H1 (cell line): ENCODE measurements around the gene HDHD3. TPM values are rescaled to one million over a fixed set of nuclear protein-coding genes. Genes with fewer than 3 reads are reported as not detected.

ENCODE experiments used
- KDM5A ChIP-seq: fragments of 200-600 bp; IDR thresholded peaks from 2 replicates; pipeline ENCODE4 v1.7.1; 2012; ENCODE audit warnings: mild to moderate bottlenecking, low read length, inconsistent platforms, mixed read lengths
- NANOG ChIP-seq: IDR thresholded peaks from 2 replicates; pipeline ENCODE4 v1.6.1; 2011; ENCODE audit warnings: low read length, low read depth, mild to moderate bottlenecking, inconsistent platforms; ENCODE audit not compliant: insufficient read depth, poor library complexity, severe bottlenecking
- RAD21 ChIP-seq, 2 experiments: IDR thresholded peaks in 1 of 2; conservative IDR thresholded peaks in 1 of 2; 2 replicates each; pipeline ENCODE4 v1.6.1; 2011; ENCODE audit warnings: low read depth in 2 of 2, low read length in 2 of 2, improper control_type of control experiment in 1 of 2, inconsistent platforms in 1 of 2, mild to moderate bottlenecking in 1 of 2, moderate library complexity in 1 of 2
- RFX5 ChIP-seq: IDR thresholded peaks from 2 replicates; pipeline ENCODE4 v1.6.1; 2011; ENCODE audit warnings: low read depth, low read length, improper control_type of control experiment, borderline replicate concordance
- TAF1 ChIP-seq: IDR thresholded peaks from 2 replicates; pipeline ENCODE4 v1.6.1; 2011; ENCODE audit warnings: mild to moderate bottlenecking, low read depth, low read length
- polyA plus RNA-seq, 7 experiments: library from polyadenylated mRNA; depleted of rRNA in 3 of 7; stranded (reverse) in 5 of 7; unstranded in 2 of 7; fragments of >200 nt in 5 of 7; fragments of 200-250 nt in 2 of 7; gene quantifications; 1 replicate in 5 of 7; 2 replicates in 1 of 7; 4 replicates in 1 of 7; pipeline versions ENCODE4 v1.2.1 to v1.2.3, GENCODE V29; 2011 to 2013; ENCODE audit warnings: missing spikeins in 2 of 7, mixed read lengths in 2 of 7
- total RNA-seq: library from RNA; stranded (reverse); fragmentation: NEBNext Ultra II Directional; extraction: Animal tissue kit (Norgen Biotek cat#: 25700); gene quantifications from 2 replicates; pipeline ENCODE4 v1.2.1, GENCODE V29; 2021
- TF ChIP-seq, protein P1 (sequence below): fragments of 300-600 bp; sonication (generic); IDR thresholded peaks from 2 replicates; pipeline ENCODE4 v1.7.1; 2012; ENCODE audit warnings: low read length, moderate library complexity, mild to moderate bottlenecking, inconsistent platforms; ENCODE audit not compliant: insufficient replicate concordance
- TF ChIP-seq, protein P2 (sequence below): IDR thresholded peaks from 2 replicates; pipeline ENCODE4 v1.6.1; 2012; ENCODE audit warnings: inconsistent platforms

Gene HDHD3
- total and polyA plus RNA-seq, 2 of the 8 experiments (the other 6 are each of a cell fraction or from before 2014, with no cell fraction given), result 12.1 to 25.3 TPM

DNA sequence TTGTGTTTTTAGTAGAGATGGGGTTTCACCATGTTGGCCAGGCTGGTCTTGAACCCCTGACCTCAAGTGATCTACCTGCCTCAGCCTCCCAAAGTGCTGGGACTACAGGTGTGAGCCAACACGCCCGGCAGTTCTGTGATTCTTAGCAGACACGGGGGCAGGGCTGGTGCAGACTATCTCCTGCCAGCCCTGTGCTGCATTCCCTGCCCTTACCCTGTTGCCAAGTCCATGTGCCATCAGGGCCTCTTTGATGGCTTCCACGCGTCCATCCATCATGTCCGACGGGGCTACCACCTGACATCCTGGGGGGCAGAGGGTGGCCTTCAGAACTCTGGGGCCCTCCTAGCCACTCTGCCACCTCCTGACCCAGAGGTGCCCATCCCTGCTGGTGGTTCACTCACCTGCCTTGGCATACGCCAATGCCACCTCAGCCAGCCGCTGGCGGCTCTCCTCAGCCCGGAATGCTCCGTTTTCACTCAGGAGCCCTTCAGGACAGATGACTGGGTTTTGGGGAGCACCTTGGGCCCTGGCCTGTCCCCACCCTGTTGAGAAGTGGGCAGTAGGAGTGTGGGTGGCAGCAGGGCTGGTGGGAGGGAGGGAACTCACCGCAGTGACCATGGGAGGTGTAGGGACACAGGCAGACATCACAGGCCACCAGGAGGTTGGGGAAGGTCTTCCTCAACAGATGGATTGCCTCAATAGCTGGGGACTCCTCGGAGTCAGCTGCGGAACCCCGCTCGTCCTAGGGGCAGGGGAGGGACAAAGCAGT, 13.6 kb upstream of the HDHD3 start (continued):
- TF ChIP-seq, protein P1, sequence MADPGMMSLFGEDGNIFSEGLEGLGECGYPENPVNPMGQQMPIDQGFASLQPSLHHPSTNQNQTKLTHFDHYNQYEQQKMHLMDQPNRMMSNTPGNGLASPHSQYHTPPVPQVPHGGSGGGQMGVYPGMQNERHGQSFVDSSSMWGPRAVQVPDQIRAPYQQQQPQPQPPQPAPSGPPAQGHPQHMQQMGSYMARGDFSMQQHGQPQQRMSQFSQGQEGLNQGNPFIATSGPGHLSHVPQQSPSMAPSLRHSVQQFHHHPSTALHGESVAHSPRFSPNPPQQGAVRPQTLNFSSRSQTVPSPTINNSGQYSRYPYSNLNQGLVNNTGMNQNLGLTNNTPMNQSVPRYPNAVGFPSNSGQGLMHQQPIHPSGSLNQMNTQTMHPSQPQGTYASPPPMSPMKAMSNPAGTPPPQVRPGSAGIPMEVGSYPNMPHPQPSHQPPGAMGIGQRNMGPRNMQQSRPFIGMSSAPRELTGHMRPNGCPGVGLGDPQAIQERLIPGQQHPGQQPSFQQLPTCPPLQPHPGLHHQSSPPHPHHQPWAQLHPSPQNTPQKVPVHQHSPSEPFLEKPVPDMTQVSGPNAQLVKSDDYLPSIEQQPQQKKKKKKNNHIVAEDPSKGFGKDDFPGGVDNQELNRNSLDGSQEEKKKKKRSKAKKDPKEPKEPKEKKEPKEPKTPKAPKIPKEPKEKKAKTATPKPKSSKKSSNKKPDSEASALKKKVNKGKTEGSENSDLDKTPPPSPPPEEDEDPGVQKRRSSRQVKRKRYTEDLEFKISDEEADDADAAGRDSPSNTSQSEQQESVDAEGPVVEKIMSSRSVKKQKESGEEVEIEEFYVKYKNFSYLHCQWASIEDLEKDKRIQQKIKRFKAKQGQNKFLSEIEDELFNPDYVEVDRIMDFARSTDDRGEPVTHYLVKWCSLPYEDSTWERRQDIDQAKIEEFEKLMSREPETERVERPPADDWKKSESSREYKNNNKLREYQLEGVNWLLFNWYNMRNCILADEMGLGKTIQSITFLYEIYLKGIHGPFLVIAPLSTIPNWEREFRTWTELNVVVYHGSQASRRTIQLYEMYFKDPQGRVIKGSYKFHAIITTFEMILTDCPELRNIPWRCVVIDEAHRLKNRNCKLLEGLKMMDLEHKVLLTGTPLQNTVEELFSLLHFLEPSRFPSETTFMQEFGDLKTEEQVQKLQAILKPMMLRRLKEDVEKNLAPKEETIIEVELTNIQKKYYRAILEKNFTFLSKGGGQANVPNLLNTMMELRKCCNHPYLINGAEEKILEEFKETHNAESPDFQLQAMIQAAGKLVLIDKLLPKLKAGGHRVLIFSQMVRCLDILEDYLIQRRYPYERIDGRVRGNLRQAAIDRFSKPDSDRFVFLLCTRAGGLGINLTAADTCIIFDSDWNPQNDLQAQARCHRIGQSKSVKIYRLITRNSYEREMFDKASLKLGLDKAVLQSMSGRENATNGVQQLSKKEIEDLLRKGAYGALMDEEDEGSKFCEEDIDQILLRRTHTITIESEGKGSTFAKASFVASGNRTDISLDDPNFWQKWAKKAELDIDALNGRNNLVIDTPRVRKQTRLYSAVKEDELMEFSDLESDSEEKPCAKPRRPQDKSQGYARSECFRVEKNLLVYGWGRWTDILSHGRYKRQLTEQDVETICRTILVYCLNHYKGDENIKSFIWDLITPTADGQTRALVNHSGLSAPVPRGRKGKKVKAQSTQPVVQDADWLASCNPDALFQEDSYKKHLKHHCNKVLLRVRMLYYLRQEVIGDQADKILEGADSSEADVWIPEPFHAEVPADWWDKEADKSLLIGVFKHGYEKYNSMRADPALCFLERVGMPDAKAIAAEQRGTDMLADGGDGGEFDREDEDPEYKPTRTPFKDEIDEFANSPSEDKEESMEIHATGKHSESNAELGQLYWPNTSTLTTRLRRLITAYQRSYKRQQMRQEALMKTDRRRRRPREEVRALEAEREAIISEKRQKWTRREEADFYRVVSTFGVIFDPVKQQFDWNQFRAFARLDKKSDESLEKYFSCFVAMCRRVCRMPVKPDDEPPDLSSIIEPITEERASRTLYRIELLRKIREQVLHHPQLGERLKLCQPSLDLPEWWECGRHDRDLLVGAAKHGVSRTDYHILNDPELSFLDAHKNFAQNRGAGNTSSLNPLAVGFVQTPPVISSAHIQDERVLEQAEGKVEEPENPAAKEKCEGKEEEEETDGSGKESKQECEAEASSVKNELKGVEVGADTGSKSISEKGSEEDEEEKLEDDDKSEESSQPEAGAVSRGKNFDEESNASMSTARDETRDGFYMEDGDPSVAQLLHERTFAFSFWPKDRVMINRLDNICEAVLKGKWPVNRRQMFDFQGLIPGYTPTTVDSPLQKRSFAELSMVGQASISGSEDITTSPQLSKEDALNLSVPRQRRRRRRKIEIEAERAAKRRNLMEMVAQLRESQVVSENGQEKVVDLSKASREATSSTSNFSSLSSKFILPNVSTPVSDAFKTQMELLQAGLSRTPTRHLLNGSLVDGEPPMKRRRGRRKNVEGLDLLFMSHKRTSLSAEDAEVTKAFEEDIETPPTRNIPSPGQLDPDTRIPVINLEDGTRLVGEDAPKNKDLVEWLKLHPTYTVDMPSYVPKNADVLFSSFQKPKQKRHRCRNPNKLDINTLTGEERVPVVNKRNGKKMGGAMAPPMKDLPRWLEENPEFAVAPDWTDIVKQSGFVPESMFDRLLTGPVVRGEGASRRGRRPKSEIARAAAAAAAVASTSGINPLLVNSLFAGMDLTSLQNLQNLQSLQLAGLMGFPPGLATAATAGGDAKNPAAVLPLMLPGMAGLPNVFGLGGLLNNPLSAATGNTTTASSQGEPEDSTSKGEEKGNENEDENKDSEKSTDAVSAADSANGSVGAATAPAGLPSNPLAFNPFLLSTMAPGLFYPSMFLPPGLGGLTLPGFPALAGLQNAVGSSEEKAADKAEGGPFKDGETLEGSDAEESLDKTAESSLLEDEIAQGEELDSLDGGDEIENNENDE, result no peak
- TF ChIP-seq, protein P2, sequence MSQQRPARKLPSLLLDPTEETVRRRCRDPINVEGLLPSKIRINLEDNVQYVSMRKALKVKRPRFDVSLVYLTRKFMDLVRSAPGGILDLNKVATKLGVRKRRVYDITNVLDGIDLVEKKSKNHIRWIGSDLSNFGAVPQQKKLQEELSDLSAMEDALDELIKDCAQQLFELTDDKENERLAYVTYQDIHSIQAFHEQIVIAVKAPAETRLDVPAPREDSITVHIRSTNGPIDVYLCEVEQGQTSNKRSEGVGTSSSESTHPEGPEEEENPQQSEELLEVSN, result no peak
- TF ChIP-seq RFX5 (no peak), NANOG (no peak), TAF1 (no peak), RAD21 (IDR thresholded peaks at IDR 0.05 in 1 of 2, conservative IDR thresholded peaks at IDR 0.05 in 1 of 2; ENCODE audit: low read depth in 2 of 2, low read length in 2 of 2) (no peak), KDM5A (no peak)
- TF ChIP-seq, all 59 proteins: peak for 0
